ENCODE measurements around the gene NEBL.

Gene NEBL

DNA sequence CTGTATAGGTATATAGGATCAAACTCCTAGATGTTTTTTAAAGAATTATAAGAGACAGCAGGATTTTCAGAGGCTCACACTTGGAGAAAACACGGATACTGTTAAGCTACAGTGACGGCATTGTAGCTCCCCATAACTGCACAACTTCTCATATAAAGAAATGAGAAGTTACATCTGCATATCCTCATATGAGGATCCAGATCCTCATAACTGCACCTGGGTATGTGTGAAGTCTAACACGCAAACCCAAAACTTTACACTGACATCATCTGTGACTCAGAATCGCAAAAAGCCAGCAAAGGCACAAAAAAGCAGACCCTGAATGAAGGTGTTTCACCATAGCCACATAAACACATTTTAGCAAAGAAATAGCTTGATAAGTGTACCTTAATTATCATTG lies 34.1 kb downstream of the NEBL start:
- no peak for DNase-seq (ENCODE audit: low read depth in 2 of 2)

DNA sequence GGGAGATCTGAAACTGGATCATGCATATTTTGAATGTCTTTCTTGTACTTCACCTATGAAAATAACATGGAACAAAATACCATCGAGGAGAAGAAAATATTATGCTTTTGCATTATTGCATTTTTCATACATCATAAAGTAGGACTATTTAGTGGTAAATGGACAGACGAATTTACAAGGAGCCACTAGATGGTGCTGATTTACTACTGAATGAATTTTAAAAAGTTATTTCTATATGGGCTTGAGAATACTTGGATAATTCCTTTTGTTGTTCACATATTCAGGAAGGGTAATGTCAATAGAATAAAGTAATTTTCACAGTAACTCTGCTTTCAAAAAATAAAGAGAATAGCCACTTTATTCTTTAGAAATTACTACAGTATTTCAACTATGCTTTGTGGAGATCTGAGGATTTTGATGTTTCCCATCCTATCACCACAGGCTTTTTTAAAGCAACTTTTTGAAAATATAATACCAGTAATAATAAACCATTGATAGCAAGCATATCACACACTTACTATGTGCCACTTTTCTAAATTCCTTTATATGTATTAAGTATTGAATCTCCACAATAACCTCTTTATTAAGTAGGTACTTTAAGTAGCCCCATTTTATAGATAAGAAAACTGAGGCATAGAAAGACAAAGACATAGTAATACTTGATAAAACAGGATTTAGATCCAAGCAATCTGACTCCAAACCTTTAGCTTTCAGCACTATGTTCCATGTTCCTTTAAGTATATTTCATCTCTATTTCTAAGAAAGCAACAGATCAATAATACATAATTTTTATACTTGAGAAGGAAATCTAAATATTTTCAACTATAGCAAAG lies 38.6 kb downstream of the NEBL start:
- no peak for DNase-seq (ENCODE audit: low read depth in 2 of 2)

DNA sequence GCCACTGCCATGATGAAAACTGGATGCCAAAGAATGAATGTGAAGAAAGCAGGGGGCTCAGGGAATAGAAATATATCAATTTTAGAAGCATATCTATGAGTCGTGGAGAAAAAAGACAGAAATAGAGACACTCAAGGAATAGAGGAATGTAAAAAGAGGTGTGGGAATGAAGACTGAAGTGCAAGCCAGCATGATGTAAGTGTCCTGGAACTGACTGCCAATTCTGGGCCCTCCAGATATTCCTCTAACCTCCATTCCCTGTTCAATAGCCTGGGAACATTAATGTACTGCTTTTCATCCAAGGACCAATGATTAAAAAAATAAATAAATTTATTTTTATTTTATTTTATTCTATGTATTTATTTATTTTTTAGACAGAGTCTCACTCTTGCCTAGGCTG lies 40.6 kb downstream of the NEBL start:
- DNase-seq (ENCODE audit: low read depth in 2 of 2): no peak

DNA sequence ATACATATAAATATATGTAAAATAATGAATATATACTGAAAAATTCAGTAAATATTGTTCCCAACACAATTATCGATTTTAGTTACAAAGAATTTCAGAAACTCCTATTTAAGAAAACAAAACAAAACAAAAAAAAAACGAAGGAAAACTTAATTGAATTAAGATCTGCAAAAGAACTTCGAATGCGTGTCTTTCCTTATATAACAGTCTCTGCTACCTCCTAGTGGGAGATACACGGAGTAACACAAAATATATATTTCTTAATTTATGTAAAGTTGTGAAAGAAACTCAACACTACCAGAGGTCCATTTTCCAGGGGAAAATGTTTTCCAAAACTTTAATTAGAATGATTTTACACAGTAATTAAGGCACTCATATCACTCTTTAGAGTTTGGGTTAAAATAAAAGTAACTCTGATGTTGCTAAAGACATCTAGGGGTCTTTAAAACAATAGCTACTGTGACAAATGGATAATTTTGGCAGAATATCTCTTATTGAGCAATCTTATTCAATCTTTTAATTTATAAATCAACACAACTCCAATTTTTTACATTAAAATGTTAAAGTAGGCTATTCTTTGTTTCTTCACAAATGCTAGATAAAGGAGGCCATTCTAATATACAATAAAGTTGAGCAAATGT lies 41.6 kb downstream of the NEBL start:
- DNase-seq (ENCODE audit: low read depth in 2 of 2): no peak

DNA sequence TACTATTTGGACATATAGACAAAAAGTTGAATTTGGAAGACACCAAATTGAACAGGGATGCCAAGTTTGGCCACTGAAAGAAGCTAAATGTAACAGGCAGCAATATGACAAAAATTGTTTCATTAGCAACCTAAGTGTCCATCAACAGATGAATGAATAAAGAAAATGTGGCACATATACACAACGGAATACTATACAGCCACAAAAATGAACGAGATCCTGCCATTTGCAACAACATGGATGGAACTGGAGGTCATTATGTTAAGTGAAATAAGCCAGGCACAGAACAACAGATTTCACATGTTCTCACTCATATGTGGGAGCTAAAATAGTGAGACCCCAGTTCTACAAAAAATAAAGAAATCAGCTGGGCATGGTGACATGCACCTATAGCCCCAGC lies 43.8 kb downstream of the NEBL start:
- no peak for DNase-seq (ENCODE audit: low read depth in 2 of 2)

DNA sequence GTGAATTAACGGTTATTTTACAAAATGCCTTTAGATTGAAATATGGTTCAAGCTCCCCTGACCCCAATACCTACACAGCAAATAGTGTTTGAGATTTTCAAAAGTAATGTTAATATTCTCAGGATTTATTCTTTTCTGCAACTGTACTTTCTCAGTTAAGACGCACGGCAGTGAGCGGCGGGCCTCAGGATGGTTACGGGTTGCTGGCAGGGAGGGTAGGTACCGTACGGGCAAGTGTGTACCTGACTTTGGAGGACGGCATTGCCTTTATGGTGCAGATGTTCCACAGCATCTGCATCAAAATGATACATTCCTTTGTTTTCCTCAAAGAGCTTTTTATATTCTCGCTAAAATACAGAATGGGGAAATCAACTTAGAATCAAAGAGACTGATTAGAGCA lies 44.8 kb downstream of the NEBL start:
- no peak for DNase-seq (ENCODE audit: low read depth in 2 of 2)

DNA sequence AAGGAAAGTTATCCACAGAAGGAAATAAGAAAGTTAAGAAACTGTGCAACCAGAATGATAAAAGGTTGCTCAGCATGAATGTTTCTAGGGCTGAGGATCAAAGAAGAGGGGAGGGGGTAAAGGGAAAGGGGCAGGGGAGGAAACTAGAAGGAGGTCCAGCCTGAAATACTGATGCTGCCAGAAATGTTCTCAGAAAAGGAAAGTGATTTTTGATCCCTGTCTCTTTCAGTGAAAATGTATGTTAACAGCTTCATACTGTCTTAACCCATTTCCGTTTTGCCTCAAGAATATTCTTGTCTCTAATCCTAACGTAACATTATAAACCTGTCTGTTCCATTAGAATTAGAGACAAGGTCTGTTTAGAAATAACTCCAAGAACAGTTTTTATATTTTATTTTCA lies 49.6 kb downstream of the NEBL start:
- no peak for DNase-seq (ENCODE audit: low read depth in 2 of 2)

DNA sequence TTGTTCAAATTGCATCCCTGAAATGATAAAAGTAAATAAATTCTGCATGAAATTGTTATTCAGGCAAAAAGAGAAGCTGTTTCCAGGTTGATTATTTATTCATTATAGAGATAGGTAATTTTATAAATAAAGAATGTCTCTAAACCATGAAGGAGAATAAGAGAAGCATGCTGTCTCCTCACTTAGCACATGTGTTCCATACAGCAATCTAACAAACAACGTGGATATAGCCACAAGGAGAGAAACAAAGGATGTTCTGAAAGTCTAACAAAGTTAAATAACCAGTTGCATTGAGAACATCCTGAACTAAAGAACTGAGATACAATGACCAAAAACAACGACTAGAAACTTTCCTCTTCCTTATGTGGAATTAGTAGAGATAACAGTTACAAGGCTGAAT lies 50.8 kb downstream of the NEBL start:
- no peak for DNase-seq (ENCODE audit: low read depth in 2 of 2)

DNA sequence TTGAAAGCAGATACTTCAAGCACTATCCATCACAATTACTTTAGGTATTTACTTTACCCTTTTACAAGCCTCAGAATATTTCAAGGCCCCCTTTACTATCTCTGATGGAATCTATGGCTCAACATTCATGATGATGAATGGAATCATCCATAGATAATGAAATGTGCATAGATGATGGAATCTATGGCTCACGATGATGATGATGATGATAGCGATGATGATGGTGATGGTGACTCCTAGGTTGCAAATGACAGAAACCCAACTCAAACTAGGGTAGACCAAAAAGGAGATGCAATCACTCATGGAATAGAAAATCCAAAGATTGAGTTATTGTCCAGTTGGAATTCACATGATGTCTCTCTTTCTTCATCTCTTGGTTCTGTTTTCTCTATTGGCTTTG lies 55.7 kb downstream of the NEBL start:
- DNase-seq (ENCODE audit: low read depth in 2 of 2): no peak

DNA sequence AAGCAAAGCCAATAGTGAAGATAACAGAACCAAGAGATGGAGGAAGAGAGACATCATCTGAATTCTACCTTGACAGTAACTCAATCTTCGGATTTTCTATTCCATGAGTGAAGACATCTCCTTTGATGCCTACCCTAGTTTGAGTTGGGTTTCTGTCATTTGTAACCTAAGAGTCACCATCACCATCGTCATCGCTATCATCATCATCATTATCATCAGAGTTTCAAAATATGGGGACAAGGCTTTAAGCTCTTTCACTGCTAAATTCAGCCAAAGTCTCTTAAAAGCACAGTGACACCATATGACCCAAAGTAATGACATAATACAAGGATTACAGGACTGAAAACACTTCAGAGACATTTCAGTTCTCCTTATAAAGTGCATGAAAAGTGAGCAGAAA lies 57.2 kb downstream of the NEBL start:
- no peak for DNase-seq (ENCODE audit: low read depth in 2 of 2)

DNA sequence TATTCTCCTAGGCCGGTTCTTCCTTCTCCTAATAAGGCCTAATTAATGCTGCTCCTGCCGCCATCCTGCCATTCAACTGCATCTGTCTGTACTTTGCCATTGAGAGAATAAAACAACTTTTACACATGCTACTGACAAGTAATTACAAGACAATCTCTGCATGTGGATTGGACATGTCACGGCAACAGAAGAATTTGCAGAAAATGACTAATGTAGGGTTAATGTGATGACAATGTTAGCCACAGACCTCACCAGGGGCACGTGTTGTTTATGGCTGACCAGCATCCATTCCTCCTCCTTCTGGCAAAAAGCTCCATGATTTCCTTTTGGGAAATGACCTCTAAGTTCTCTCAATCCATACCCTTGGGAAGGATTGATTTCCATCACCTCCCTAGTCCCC lies 58.0 kb downstream of the NEBL start:
- DNase-seq (ENCODE audit: low read depth in 2 of 2): no peak

DNA sequence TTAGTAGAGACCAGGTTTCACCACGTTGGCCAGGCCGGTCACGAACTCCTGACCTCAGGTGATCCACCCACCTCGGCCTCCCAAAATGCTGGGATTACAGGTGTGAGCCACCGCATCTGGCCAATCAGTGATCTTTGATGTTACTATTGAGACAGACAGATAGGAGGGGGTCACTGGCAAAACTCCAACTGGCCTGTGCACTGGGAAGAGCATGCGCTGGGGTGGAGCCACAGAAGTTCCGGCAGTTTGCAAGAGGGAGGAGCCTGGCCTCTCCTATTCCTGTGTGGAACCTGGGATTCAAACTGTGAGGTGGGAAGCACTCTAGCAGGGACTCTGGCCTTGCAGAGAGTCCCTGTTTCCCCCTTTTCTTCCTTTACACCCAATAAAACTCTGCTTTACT lies 60.7 kb downstream of the NEBL start:
- DNase-seq (ENCODE audit: low read depth in 2 of 2): no peak

DNA sequence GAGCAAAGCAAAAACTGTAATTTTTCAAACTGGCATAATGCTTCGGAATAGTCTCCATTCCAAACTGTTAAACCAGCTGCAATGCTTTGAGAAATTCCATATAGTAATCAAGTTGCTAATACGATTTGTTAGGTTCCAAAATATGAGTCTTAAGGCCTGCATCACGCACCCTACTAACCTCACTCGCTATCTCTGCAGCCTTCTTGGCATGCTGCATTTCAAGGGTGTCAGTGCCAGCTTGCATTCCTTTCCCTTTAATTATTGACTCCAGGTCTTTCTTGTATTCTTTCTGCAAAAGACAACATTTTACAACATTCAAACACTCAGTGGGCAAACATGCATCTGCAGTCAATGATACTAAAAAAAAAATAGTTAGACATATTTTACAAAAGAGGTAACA lies 61.8 kb downstream of the NEBL start:
- no peak for DNase-seq (ENCODE audit: low read depth in 2 of 2)

DNA sequence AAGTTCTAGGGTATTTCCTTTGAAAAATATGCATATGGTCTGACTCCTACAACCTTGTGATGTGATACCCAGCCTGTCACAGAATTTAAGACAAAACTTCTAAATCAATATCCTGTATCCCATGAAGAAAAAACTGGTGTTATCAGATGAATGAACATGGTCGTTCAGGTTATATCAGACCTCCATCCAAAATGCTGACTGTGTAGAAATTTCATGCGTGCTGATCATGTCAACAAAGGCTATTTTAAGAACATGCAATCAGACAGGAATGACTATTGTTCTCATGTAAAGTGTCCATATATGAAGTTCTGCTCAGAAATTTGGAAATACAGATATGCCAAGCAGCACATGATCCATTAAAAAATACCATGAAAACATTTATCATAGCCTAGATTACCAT lies 62.3 kb downstream of the NEBL start:
- DNase-seq (ENCODE audit: low read depth in 2 of 2): no peak

DNA sequence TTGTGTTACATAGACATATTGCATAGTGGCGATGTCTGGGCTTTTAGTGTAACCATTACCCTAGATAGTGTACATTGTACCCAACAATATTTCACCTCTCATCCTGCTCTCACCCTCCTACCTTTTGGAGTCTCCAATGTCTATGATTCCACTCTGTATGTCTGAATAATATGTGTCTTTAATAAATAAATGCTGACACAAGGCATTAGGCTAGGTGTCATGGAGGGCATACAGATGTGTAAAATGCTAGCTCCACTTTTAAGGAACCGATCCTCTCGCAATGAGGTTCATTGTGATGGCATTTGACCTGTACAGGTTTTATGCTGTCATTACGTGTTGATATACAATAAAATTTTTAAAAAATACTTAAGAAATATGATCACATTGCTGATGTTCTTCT lies 74.3 kb downstream of the NEBL start:
- no peak for DNase-seq (ENCODE audit: low read depth in 2 of 2)

DNA sequence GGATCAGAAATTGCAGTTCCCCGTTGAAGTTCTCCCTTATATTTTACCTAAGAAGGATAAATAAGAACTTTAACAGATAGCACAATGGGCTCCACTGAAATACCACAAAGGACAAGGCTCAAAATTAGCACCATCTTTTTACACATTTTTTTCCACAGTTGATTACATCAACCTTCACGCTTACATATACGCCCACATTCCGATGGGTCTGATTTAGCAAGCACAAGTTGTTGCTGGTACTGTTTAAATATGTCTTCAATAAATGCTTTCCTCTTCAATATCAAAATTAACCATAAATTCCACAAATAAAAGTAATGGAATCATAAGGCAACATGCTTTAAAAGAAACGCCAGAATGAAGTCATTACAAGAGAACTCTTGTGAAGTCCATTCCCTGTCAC lies 79.5 kb downstream of the NEBL start:
- DNase-seq (ENCODE audit: low read depth in 2 of 2): no peak

DNA sequence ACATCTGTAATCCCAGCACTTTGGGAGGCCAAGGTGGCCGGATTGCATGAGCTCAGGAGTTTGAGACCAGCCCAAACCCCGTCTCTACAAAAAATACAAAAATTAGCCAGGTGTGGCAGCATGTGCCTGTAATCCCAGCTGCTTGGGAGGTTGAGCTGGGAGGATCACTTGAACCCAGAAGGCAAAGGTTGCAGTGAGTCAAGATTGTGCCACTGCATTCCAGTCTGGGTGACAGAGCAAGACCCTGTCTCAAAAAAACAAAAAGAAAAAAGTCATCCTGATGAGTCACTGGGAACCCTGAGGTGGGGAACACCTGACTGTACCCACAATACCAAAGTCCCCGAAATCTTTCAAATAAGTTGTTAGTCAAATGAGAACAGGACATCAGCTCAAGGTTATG lies 80.0 kb downstream of the NEBL start:
- DNase-seq (ENCODE audit: low read depth in 2 of 2): no peak

DNA sequence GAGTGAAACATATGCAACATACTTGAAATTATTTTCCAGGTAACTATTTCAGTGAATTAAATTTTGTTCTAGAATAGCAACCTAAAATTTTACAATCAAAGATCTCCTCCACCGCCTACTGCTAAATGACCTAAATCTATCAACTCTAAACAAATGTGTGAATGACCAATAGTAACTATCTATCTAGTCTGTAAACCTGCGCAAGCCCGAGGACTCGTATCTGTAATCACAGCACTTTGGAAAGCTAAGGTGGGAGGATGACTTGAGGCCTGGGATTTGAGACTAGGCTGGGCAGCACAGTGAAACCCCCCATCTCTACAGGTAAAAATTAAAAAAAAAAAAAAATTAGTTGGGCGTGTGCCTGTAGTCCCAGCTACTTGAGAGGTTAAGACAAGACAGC lies 83.0 kb downstream of the NEBL start:
- no peak for DNase-seq (ENCODE audit: low read depth in 2 of 2)

DNA sequence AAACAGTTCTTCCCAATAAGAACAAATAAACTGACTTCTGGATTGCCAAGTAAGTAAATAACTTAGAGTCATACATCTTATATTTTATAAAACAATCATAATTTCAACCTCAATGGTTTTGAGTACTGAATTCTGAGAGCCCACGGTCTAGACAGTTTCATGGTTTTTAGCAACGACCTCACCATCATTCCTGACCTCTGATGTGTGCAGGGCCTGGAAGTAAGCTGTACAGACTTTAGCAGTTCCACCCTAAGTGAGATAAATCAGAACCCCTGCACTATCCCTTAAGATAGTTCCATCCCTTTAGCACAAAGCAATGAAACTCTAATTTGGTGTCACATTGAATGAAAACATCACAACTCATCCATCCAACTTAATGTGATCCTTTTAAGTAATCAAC lies 86.0 kb downstream of the NEBL start:
- no peak for DNase-seq (ENCODE audit: low read depth in 2 of 2)

DNA sequence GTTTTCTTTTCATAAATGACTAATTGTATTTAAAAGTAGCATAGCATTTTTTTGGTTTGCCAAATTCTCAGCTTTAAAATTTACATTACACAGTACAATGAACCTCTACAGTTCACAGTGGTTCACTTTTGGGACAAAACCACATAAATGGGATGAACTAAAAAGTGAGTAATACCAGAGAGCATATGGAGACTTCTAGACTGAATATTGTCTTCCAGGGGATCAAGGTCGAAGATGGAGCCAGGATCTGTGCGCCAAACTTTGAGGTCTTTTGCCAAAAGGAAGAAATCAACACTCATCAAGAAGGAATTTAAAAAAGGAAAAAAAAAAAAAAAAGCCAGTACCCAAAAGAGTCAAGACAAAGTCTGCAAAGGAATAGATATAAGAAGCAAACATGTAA lies 87.5 kb downstream of the NEBL start:
- DNase-seq (ENCODE audit: low read depth in 2 of 2): no peak

DNA sequence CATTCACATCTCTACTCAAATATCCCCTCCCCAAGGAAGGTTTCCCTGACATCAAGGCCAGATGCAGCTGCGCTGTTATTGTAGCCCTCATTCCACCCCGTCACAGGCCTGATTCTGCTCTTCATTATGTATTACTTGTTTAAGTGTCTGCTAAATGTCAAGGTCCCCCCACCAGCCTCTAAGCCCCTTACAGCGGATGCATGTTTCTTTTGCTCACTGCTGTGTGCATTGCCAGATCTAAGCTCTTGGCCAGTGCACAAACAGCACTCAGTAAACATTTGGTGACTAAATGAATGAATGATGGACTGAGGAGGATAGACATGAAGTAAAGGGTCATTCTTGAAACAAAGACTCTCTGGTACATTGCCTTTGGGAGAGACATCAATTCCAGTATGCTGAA lies 90.6 kb downstream of the NEBL start:
- DNase-seq (ENCODE audit: low read depth in 2 of 2): no peak

DNA sequence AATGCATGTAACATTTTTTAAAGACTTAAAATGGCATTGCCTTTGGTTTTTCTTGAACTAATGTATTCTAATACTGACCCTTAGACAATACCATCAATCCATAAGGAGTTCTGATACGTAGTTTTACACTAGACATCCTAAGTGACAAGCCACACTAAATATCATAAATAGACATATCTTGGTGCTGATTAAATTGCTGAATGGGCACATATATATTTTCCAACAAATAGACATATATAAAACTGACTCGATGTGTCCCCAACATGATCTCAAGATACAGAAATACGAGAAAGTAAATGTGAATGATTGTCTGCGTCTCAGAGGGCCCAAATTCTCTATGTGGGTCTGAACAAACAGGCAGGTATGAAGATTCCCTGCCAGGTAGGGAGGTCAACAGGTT lies 99.8 kb downstream of the NEBL start:
- no peak for DNase-seq (ENCODE audit: low read depth in 2 of 2)

DNA sequence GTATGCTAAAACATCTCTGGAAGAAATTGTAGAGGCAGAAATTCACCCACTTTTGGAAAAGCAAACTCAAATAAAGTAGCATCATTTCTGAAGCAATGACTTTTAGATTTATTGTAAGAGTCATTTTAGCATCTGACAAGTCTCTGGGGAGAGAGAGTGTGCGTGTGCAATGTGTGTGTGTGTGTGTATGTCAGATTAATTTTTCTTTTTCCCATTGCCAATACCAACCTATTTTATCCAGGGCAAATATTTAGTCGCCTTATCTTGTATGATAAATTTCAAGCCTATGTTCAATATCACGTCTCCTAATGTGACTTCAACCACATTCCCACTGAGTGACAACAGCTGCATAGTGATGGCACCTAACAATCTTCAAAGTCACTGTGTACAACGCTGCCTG lies 101.7 kb downstream of the NEBL start:
- DNase-seq (ENCODE audit: low read depth in 2 of 2): no peak

DNA sequence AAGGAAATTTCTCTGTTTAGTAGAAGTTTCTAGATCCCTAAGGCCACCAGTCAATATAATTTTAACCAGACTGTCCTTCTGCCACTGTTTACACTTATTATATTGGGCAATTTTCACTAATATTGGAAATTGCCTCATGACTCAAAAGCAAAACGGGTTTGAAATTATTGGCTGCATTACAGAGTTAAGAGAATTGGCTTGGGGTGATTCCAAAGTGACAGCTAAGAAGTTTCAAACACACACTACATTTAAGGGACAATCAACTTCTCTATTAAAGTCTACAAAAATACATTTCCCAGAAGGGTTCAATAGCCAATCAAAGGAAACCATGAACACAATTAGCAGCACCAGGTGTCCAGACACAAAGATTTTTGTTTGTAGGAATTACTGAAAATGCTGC lies 111.9 kb downstream of the NEBL start:
- no peak for DNase-seq (ENCODE audit: low read depth in 2 of 2)
